Measurements from ENCODE around the gene SYNC. TPM values are rescaled to one million over a fixed set of nuclear protein-coding genes. Genes with fewer than 3 reads are reported as not detected.

SYNC gene
- total and polyA plus RNA-seq, 2 donors (not counting 1 experiment from before 2014, with no cell fraction given): 50.9 to 58.1 TPM

GRCh38 chr1:32696041-32696440, 6.5 kb downstream of the SYNC start:
- Histone ChIP-seq H3K36me3 (ENCODE audit: control insufficient read depth, insufficient read depth, low read length) (peaks cover 4% of the 10 kb centered on the region), H3K9me3 (ENCODE audit: control insufficient read depth, insufficient read depth, low read depth, low read length) (no peaks in the 10 kb centered on the region), H3K27ac (ENCODE audit: insufficient read depth, low read length) (no peak overlapping the region), H3K4me3 (replicated peaks in 1 of 4; ENCODE audit: control extremely low read depth in 1 of 4, insufficient read depth in 1 of 4, low read depth in 3 of 4, low read length in 4 of 4) (no peak overlapping the region), H3K9ac (ENCODE audit: insufficient read depth, low read length) (no peak overlapping the region), H3K27me3 (ENCODE audit: control insufficient read depth, insufficient read depth, low read length) (no peaks in the 10 kb centered on the region), H4K20me1 (ENCODE audit: control insufficient read depth, extremely low read depth, insufficient read depth, low read length) (no peaks in the 10 kb centered on the region), H2AFZ (ENCODE audit: low read length) (no peak overlapping the region), H3K4me1 (ENCODE audit: control insufficient read depth, extremely low read depth, insufficient read depth, low read length) (peaks cover 19% of the 10 kb centered on the region), H3K79me2 (ENCODE audit: control insufficient read depth, insufficient read depth, low read length) (peaks cover 5% of the 10 kb centered on the region), H3K4me2 (ENCODE audit: extremely low read depth, insufficient read depth, low read length) (no peak overlapping the region)
- TF ChIP-seq CTCF (conservative IDR thresholded peaks at IDR 0.05 in 1 of 2, IDR thresholded peaks at IDR 0.05 in 1 of 2; ENCODE audit: low read depth in 1 of 2, low read length in 2 of 2) (no peak), EZH2 (IDR thresholded peaks at IDR 0.05; ENCODE audit: low read length, missing control alignments) (no peak)
- DNase-seq (ENCODE audit: low read depth in 2 of 2): no peak

DNA sequence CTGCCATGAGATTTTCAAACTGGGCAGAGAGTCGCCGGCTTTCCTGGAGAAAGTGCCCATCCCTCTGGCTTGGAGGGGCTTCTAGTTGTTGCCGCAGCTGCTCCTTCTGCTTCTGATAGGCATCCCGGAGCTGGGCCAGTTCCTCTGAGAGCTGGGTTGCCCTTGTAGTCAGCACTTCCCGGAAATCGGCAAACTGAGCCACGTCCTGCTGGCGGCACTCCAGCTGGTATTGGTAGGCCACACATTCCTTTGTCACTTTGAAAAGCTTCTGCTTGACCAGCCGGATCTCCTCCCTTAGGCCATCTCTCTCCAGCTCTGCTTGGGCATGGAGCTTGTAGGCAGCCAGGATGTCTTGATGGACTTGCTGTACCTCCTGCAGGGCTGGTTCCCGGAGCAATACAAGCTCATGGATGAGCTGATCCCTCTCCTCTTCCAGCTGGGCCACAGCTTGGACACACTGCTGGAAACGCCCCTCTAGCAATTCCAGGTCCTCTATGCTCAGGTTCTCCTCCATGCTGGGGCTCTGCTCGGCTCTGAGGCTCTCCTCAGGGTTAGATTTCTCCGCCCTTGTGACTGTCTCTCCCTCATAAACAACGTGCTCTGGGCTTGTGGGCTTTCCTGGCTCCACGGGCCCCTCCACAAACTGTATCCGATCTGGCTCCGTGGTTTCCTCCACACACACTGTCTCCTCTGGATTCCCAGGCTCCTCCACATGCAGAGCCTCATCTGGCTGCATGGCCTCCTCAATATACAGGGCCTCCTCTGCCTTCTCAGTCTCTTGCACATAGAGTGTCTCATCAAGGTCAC, 7.3 kb downstream of the SYNC start:
- H3K36me3 ChIP-seq (ENCODE audit: control insufficient read depth, insufficient read depth, low read length): peaks cover 4% of the 10 kb centered on the region
- TF ChIP-seq CTCF (conservative IDR thresholded peaks at IDR 0.05 in 1 of 2, IDR thresholded peaks at IDR 0.05 in 1 of 2; ENCODE audit: low read depth in 1 of 2, low read length in 2 of 2) (no peak), EZH2 (IDR thresholded peaks at IDR 0.05; ENCODE audit: low read length, missing control alignments) (no peak)
- H2AFZ ChIP-seq (ENCODE audit: low read length): no peak overlapping the region
- H3K79me2 ChIP-seq (ENCODE audit: control insufficient read depth, insufficient read depth, low read length): peaks cover 5% of the 10 kb centered on the region
- H4K20me1 ChIP-seq (ENCODE audit: control insufficient read depth, extremely low read depth, insufficient read depth, low read length): no peaks in the 10 kb centered on the region
- no peak overlapping the region for H3K9ac ChIP-seq (ENCODE audit: insufficient read depth, low read length)
- peak overlapping the region; percentile 39 for H3K27ac ChIP-seq (ENCODE audit: insufficient read depth, low read length)
- DNase-seq (ENCODE audit: low read depth in 2 of 2): peak; percentile 67 to 84
- H3K27me3 ChIP-seq (ENCODE audit: control insufficient read depth, insufficient read depth, low read length): no peaks in the 10 kb centered on the region
- peak overlapping the region; percentile 23 for H3K4me2 ChIP-seq (ENCODE audit: extremely low read depth, insufficient read depth, low read length)
- H3K9me3 ChIP-seq (ENCODE audit: control insufficient read depth, insufficient read depth, low read depth, low read length): no peaks in the 10 kb centered on the region
- no peak overlapping the region for H3K4me3 ChIP-seq (replicated peaks in 1 of 4; ENCODE audit: control extremely low read depth in 1 of 4, insufficient read depth in 1 of 4, low read depth in 3 of 4, low read length in 4 of 4)
- H3K4me1 ChIP-seq (ENCODE audit: control insufficient read depth, extremely low read depth, insufficient read depth, low read length): peaks cover 19% of the 10 kb centered on the region

GRCh38 chr1:32693455-32694174, 9.0 kb downstream of the SYNC start:
- no peak overlapping the region for H3K9ac ChIP-seq (ENCODE audit: insufficient read depth, low read length)
- H4K20me1 ChIP-seq (ENCODE audit: control insufficient read depth, extremely low read depth, insufficient read depth, low read length): no peaks in the 10 kb centered on the region
- TF ChIP-seq CTCF (conservative IDR thresholded peaks at IDR 0.05 in 1 of 2, IDR thresholded peaks at IDR 0.05 in 1 of 2; ENCODE audit: low read depth in 1 of 2, low read length in 2 of 2) (no peak), EZH2 (IDR thresholded peaks at IDR 0.05; ENCODE audit: low read length, missing control alignments) (no peak)
- H3K27ac ChIP-seq (ENCODE audit: insufficient read depth, low read length): no peak overlapping the region
- H3K36me3 ChIP-seq (ENCODE audit: control insufficient read depth, insufficient read depth, low read length): peaks cover 4% of the 10 kb centered on the region
- no peaks in the 10 kb centered on the region for H3K79me2 ChIP-seq (ENCODE audit: control insufficient read depth, insufficient read depth, low read length)
- DNase-seq (ENCODE audit: low read depth in 2 of 2): no peak
- H2AFZ ChIP-seq (ENCODE audit: low read length): no peak overlapping the region
- H3K4me1 ChIP-seq (ENCODE audit: control insufficient read depth, extremely low read depth, insufficient read depth, low read length): peaks cover 19% of the 10 kb centered on the region
- no peaks in the 10 kb centered on the region for H3K27me3 ChIP-seq (ENCODE audit: control insufficient read depth, insufficient read depth, low read length)
- H3K4me3 ChIP-seq (replicated peaks in 1 of 4; ENCODE audit: control extremely low read depth in 1 of 4, insufficient read depth in 1 of 4, low read depth in 3 of 4, low read length in 4 of 4): no peak overlapping the region
- H3K9me3 ChIP-seq (ENCODE audit: control insufficient read depth, insufficient read depth, low read depth, low read length): no peaks in the 10 kb centered on the region
- no peak overlapping the region for H3K4me2 ChIP-seq (ENCODE audit: extremely low read depth, insufficient read depth, low read length)
